Stomach (tissue), 4 donors: ENCODE results near the gene NUAK1.

Source experiments
- CTCF ChIP-seq, 7 experiments: fragments of 450-650 bp in 4 of 7; fragments of 200-600 bp in 3 of 7; sonication (generic) in 3 of 7; IDR thresholded peaks; one replicate each; pipeline ENCODE4 v1.5.1; 2016 to 2019; ENCODE audit warnings: antibody characterized with exemption in 7 of 7, control low read depth in 2 of 7, mild to moderate bottlenecking in 1 of 7
- POLR2A ChIP-seq, 4 donors: fragments of 450-650 bp; IDR thresholded peaks; one replicate each; pipeline ENCODE4 v1.6.1; 2016; ENCODE audit warnings: antibody characterized with exemption in 4 of 4, control low read depth in 2 of 4, mild to moderate bottlenecking in 1 of 4, moderate library complexity in 1 of 4

DNA sequence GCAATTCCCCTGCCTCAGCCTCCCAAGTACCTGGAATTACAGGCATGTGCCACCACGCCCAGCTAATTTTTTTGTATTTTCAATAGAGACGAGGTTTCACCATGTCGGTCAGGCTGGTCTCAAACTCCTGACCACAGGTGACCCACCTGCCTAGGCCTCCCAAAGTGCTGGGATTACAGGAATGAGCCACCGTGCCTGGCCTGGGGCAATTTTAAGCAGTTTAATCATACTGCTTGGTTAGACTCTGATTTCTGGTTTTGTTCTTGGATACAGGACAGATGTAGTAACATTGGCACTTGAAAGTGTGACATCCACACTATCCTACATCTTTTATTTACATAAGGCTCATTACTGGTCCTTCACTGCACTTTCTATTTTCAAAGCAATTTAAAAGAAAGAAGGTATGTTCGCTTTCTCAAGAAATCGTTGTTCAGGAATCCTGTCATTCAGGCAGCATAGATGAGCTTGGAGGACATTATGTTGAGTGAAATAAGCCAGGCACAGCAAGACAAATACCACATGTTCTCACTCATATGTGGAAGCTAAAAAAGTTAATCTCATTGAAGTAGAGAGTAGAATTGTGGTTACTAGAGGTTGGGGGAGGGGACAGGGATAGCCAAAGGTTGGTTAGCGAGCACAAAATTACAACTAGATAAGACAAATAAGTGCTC, 4.0 kb upstream of the NUAK1 start:
- no peak for TF ChIP-seq CTCF (IDR thresholded peaks at IDR 0.05)
- no peak for TF ChIP-seq POLR2A (IDR thresholded peaks at IDR 0.05)
